ENCODE measurements around the gene CAPN10. TPM values are rescaled to one million over a fixed set of nuclear protein-coding genes. Genes with fewer than 3 reads are reported as not detected.

The CAPN10 gene
- total RNA-seq, 2 donors from 2014 or later, result 64.2 to 82.9 TPM

- DNase-seq (peak; percentile 67 to 87 (median 67)), ATAC-seq (peak; percentile 88)
- peak within 1 kb of the TSS; percentile 88 for H3K27ac Mint-ChIP-seq
- no peaks in the 10 kb centered on the region for H3K36me3 Mint-ChIP-seq (ENCODE audit: low read depth)
- no peaks in the 10 kb centered on the region for H3K9me3 ChIP-seq (ENCODE audit: control insufficient read depth, low read length, poor library complexity, severe bottlenecking)
- H3K4me1 Mint-ChIP-seq, result peaks cover 21% of the 10 kb centered on the region
- H3K4me3 Mint-ChIP-seq, result peak within 1 kb of the TSS; percentile 66
- no peaks in the 10 kb centered on the region for H3K27me3 Mint-ChIP-seq
Measured at GRCh38 chr2:240624950-240625621, 38.6 kb downstream of the CAPN10 start, which contains the start of gene GPR35. Gene GPR35, plus strand, starts transcription at chr2:240625480. Its CDS starts 4,473 bp downstream, at chr2:240629953.

- ATAC-seq (no peak), DNase-seq (peak in 1 of 3 donors; percentile 10)
- H3K9me3 ChIP-seq (ENCODE audit: control insufficient read depth, low read length, poor library complexity, severe bottlenecking), result no peaks in the 10 kb centered on the region
- Mint-ChIP-seq H3K4me3 (peak overlapping the region; percentile 12), H3K27me3 (no peaks in the 10 kb centered on the region), H3K27ac (peak overlapping the region; percentile 6), H3K4me1 (peaks cover 17% of the 10 kb centered on the region), H3K36me3 (ENCODE audit: low read depth) (no peaks in the 10 kb centered on the region)
Measured at GRCh38 chr2:240626531-240627300, 40.2 kb downstream of the CAPN10 start.

GRCh38 chr2:240627736-240628506, 41.4 kb downstream of the CAPN10 start:
- DNase-seq (no peak), ATAC-seq (no peak)
- Mint-ChIP-seq H3K4me1 (peaks cover 17% of the 10 kb centered on the region), H3K4me3 (no peak overlapping the region), H3K27ac (peak overlapping the region; percentile 19), H3K27me3 (no peaks in the 10 kb centered on the region), H3K36me3 (ENCODE audit: low read depth) (no peaks in the 10 kb centered on the region)
- no peaks in the 10 kb centered on the region for H3K9me3 ChIP-seq (ENCODE audit: control insufficient read depth, low read length, poor library complexity, severe bottlenecking)

- Mint-ChIP-seq H3K27ac (no peak overlapping the region), H3K27me3 (no peaks in the 10 kb centered on the region), H3K4me3 (no peak overlapping the region), H3K4me1 (peaks cover 14% of the 10 kb centered on the region), H3K36me3 (ENCODE audit: low read depth) (no peaks in the 10 kb centered on the region)
- H3K9me3 ChIP-seq (ENCODE audit: control insufficient read depth, low read length, poor library complexity, severe bottlenecking), result no peaks in the 10 kb centered on the region
- DNase-seq (no peak), ATAC-seq (no peak)
Measured at GRCh38 chr2:240628507-240628807, 41.9 kb downstream of the CAPN10 start.

- H3K36me3 Mint-ChIP-seq (ENCODE audit: low read depth), result no peaks in the 10 kb centered on the region
- no peak overlapping the region for H3K27ac Mint-ChIP-seq
- no peak overlapping the region for H3K4me3 Mint-ChIP-seq
- no peaks in the 10 kb centered on the region for H3K9me3 ChIP-seq (ENCODE audit: control insufficient read depth, low read length, poor library complexity, severe bottlenecking)
- ATAC-seq, result no peak
- peaks cover 13% of the 10 kb centered on the region for H3K4me1 Mint-ChIP-seq
- DNase-seq, result no peak
- H3K27me3 Mint-ChIP-seq, result no peaks in the 10 kb centered on the region
Measured at GRCh38 chr2:240628808-240629618, 42.5 kb downstream of the CAPN10 start.

- DNase-seq (no peak), ATAC-seq (no peak)
- Mint-ChIP-seq H3K27me3 (no peaks in the 10 kb centered on the region), H3K4me3 (no peak overlapping the region), H3K36me3 (ENCODE audit: low read depth) (no peaks in the 10 kb centered on the region), H3K27ac (no peak overlapping the region), H3K4me1 (peaks cover 11% of the 10 kb centered on the region)
- H3K9me3 ChIP-seq (ENCODE audit: control insufficient read depth, low read length, poor library complexity, severe bottlenecking), result no peaks in the 10 kb centered on the region
Measured at GRCh38 chr2:240629619-240629967, 43.1 kb downstream of the CAPN10 start.

GRCh38 chr2:240629968-240630770, 43.6 kb downstream of the CAPN10 start:
- Mint-ChIP-seq H3K27me3 (no peaks in the 10 kb centered on the region), H3K4me3 (no peak overlapping the region), H3K36me3 (ENCODE audit: low read depth) (no peaks in the 10 kb centered on the region), H3K27ac (no peak overlapping the region), H3K4me1 (peaks cover 6% of the 10 kb centered on the region)
- DNase-seq, result no peak
- no peaks in the 10 kb centered on the region for H3K9me3 ChIP-seq (ENCODE audit: control insufficient read depth, low read length, poor library complexity, severe bottlenecking)
- ATAC-seq, result no peak

GRCh38 chr2:240630771-240631547, 44.4 kb downstream of the CAPN10 start:
- no peak for ATAC-seq
- Mint-ChIP-seq H3K4me1 (peaks cover 2% of the 10 kb centered on the region), H3K27me3 (no peaks in the 10 kb centered on the region), H3K4me3 (no peak overlapping the region), H3K36me3 (ENCODE audit: low read depth) (no peaks in the 10 kb centered on the region), H3K27ac (no peak overlapping the region)
- no peak for DNase-seq
- H3K9me3 ChIP-seq (ENCODE audit: control insufficient read depth, low read length, poor library complexity, severe bottlenecking), result no peaks in the 10 kb centered on the region

GRCh38 chr2:240631548-240632305, 45.2 kb downstream of the CAPN10 start:
- no peaks in the 10 kb centered on the region for H3K4me1 Mint-ChIP-seq
- ATAC-seq (no peak), DNase-seq (no peak)
- no peak overlapping the region for H3K27ac Mint-ChIP-seq
- no peaks in the 10 kb centered on the region for H3K36me3 Mint-ChIP-seq (ENCODE audit: low read depth)
- no peaks in the 10 kb centered on the region for H3K27me3 Mint-ChIP-seq
- H3K4me3 Mint-ChIP-seq, result no peak overlapping the region
- no peaks in the 10 kb centered on the region for H3K9me3 ChIP-seq (ENCODE audit: control insufficient read depth, low read length, poor library complexity, severe bottlenecking)

GRCh38 chr2:240632306-240632721, 45.8 kb downstream of the CAPN10 start:
- Mint-ChIP-seq H3K27me3 (no peaks in the 10 kb centered on the region), H3K4me3 (no peak overlapping the region), H3K36me3 (ENCODE audit: low read depth) (no peaks in the 10 kb centered on the region), H3K4me1 (no peaks in the 10 kb centered on the region), H3K27ac (no peak overlapping the region)
- DNase-seq, result no peak
- H3K9me3 ChIP-seq (ENCODE audit: control insufficient read depth, low read length, poor library complexity, severe bottlenecking), result no peaks in the 10 kb centered on the region
- no peak for ATAC-seq
